GM19438 (cell line): ENCODE data around the gene SCYGR2.
"Not testable (repeated sequence)": the region's sequence is repeated elsewhere in the genome, so short reads cannot be mapped to it uniquely, and the experiment has no call there.

Experiments used
- ATAC-seq: cut with Tn5 transposase; IDR thresholded peaks from one replicate; pipeline ENCODE4 v1.9.1; 2021; ENCODE audit warnings: low read depth; ENCODE audit not compliant: unreplicated experiment

Gene SCYGR2, protein sequence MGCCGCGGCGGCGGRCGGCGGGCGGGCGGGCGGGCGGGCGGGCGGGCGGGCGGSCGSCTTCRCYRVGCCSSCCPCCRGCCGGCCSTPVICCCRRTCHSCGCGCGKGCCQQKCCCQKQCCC

DNA sequence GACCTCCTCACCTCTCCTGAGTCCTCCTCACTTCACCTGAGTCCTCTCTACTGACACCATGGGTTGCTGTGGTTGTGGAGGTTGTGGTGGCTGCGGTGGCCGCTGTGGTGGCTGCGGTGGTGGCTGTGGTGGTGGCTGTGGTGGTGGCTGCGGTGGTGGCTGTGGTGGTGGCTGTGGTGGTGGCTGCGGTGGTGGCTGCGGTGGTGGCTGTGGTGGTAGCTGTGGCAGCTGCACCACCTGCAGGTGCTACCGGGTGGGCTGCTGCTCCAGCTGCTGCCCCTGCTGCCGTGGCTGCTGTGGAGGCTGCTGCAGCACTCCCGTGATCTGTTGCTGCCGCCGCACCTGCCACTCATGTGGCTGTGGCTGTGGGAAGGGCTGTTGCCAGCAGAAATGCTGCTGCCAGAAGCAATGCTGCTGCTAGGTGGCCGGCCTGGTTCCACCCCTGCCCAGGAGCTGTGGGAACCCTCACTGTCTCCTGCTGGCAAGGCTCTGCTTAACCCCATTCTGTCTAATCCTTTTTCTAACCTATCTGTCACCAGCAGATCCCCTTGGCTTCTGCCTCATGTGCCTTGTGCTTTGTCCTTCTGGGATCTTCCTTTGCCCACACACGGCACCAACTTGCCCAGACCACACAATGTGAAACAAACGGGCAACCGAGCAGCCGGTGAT lies at the start of gene SCYGR2:
Gene SCYGR2, plus strand, starts transcription at position 59 of the 669 bp plus-strand sequence. Its CDS starts 0 bp downstream, at position 59.
- not testable (repeated sequence) for ATAC-seq

DNA sequence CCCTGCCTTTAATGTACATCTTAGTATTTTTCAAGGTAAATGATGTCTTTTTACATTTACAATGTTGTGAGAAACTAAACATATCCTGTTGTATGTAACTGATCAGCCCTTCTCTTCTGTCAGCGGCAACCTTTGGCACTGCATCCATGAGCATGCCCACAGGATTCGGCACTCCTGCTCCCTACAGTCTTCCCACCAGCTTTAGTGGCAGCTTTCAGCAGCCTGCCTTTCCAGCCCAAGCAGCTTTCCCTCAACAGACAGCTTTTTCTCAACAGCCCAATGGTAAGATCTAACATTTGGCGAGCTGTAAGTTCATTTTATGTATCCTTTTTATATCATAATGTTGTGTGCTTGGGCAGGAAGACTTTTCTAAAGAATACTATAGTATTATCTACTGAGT lies 46.9 kb upstream of the SCYGR2 start:
- no peak for ATAC-seq

DNA sequence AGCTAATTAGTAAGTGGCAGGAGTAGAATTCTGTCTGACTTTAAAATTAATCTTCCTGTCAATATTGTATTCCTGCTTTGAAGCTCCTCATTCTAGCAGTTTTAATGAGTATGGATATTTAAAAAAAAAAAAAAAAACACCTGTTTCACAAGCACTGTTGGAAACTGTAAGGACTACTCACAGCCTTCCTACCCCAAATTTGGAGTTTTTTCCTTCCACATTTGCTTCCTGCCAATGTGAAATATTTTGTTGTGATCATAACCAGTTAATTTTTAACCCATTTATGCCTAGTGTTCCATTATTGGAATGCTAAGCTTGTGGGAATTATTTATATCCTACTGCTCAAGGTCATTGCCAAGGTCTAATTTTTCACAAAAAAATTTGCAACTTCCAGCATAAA lies 36.1 kb upstream of the SCYGR2 start:
- no peak for ATAC-seq

DNA sequence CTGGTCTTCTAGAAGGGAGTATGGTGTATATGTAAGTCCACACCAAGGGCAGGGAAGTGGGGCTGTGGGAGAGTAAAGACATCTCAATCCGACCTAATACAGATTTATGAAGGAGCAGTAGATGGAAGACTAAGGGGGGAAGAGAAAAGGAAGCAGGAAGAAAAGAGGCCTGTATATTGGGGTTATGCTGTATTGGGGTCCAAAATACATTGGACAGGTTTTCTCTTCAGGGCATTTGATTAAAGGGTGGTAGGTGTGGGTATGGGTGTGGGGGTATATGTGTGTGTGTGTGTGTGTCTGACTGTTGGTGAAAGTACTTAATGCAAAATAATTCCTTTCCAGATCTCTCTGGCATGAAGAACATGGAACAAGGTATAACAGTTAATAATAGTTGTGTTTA lies 33.6 kb upstream of the SCYGR2 start:
- ATAC-seq: no peak

DNA sequence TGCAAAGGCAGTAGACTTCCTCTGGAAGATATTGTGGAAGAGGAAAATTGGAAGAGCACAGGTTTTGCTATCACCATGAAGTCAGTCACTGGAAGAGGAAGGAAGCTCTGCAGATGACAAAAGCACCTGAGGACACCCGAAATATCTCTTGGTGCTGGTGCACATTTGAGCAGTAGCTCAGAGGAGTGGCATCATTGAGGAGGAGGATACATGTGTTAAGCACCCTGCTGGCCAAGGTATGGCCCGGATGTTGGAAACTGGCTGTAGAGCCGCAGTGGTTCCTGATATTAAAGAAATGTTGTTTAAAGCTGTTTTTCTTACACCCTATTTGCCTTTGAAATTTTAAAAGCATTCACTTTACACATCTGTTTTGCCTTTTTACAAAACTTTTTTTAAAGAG lies 32.7 kb upstream of the SCYGR2 start:
- ATAC-seq: no peak

DNA sequence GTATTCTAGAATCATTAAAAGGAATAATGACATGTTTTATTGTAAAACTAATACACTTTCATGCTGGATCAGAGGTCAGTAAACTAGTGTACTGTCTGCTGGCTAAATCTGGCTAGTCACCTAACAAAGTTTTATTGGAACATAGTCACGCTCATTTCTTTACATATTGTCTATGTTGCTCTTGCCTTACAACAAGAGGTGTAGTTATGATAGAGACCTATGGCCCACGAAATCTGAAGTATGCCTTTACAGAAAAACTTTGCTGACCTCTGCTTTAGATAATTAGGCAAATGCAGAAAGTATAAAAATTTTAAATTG lies 29.9 kb upstream of the SCYGR2 start:
- ATAC-seq: no peak

DNA sequence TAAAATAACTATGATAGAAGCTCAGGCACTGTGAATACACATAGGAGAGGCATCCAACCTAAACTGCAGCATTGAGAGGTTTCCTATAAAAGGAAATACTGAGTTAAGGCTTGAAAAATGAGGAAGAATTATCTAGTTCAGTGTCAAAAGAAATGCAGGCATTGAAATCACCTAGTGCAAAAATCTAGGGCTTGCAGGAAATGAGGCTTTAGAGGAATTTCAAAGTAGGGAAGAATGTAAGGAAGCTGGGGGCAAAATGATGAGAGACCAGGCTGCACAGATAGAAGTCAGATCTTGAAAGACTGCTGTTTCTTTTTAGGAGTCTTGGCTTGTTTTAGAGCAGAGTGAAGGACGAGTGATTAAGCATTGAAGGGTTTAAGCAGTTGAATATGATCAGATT lies 28.1 kb upstream of the SCYGR2 start:
- ATAC-seq: no peak

DNA sequence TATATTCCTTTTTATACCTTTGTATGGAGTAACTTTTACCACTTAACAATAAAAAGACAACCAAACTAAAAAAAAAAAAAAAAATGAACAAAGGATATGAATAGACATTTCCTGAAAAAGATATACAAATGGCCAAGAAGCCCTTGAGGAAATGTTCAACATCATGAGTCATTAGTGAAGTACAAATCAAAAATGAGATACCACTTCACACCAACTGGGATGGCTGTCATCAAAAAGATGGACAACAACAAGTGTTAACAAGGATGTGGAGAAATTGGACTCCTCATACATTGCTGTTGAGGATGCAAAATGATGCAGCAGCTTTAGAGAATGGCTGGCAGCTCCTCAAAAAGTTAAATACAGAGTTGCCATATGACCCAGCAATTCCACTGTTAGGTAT lies 22.6 kb upstream of the SCYGR2 start:
- ATAC-seq: no peak

DNA sequence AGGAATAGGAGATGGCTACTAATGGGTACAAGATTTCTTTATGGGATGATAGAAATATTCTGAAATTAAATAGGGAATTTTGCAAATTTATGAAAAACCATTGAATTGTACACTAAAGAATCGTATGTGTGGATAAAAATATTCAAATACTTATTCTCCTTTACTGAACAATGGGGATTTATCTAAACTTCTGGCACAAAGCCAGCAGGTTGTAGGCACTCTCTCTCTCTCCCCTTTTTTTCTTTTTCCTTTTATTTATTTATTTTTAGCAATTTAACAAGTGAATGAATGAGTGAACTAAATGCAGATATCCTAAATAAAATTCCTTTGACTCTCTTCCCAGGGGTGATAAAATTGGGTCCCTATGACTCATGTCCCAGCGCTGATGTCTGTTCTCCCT lies 21.9 kb upstream of the SCYGR2 start:
- no peak for ATAC-seq

DNA sequence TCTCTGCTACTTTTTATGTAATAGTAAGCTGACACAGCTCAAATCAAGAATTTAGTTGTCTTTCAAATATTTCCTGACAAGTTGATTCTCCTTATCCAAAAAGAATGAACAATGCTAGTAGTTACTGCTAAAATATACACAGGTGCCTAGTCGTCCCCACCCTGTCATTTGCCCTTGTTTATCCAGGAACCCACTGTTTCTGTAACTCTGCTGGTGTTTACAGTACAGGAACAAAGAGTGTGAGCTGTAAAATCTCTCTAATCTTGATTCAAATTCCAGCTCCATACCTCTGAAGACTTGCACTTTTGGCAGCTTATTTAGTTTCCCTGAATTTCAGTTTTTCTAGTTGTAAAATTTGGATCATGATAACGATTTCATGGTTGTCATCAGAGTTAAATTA lies 21.1 kb upstream of the SCYGR2 start:
- ATAC-seq: no peak

DNA sequence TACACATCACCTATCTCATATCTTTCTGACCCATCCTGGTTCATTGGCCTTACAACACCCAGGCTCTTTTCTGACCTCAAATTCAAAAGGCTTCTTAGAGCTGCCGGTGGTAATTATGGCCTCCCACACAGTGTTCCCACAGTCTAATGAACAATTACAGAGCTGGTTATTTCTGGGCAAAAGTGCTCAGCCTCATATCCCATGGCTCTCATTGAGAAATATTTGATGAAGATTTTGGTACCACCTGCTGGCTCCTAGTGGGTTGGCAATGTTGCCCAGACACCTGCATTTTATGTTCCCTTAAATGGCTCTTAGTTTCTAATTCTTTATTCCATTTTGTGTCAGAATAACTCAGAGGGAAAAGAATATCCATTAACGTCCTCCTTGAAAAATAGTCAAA lies 20.1 kb upstream of the SCYGR2 start:
- no peak for ATAC-seq

DNA sequence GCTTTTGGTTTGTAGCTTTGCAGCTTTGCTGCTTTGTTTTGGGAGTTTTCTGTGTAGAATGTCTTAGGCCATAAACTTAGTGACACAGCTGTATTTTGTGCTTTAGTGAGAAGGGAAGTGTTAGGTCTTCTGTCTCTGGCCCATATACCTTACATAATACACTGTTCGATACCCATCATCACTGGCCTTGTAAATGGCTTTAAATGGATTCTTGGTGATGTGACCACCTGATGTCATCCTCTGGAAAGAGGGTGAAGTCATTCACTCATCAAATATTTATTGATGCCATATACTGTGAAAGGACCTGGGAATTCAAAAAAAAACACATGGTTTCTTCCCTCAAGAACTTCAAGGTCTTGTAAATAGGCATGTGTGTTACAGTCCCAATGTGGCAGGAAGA lies 18.9 kb upstream of the SCYGR2 start:
- no peak for ATAC-seq

DNA sequence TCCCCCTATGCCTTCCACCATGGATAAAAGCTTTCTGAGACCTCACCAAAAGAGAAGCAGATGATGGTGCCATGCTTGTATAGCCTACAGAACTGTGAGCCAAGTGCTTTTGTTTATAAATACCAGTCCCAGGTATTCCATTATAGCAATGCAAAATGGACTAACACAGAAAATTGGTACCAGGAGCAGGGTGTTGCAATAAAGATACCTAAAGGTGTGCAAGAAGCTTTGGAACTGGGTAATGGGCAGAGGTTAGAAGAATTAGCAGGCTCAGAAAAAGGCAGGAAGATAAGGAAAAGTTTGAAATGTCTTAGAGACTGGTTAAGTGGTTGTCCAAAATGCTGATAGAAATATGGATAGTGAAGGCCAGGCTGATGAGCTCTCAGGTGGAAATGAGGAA lies 16.3 kb upstream of the SCYGR2 start:
- no peak for ATAC-seq

DNA sequence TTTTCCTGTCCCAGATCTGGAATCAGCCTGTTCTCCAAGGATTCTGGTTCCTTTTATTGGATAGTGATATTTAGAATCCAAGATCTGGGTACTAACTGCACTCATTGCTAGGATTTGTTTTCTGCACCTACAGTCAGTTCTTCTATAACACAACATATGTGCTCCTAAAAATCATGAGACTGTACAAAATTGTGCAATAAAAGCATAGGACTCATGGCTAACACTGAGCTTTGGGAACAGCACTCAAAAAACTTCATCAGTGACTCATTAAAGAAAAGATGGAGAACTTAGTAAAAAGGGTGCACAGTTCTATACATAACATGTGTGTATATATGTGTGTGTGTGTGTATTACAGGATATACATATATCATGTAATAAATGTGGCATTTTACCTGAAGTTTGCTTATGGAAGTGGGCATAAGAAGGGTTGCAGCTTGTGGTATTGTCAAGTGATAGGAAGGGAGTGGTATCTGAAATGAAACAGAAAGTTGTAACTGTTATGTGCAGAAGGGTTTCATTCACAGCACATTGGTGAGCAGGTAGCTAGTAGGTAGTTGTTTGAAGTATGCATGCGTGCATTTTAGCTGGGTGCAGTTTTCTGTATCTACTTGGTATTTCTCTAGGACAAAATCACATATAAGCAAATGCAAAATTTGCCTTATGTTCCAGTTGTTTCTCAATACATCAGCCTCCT lies 5.9 kb upstream of the SCYGR2 start:
- ATAC-seq: no peak

DNA sequence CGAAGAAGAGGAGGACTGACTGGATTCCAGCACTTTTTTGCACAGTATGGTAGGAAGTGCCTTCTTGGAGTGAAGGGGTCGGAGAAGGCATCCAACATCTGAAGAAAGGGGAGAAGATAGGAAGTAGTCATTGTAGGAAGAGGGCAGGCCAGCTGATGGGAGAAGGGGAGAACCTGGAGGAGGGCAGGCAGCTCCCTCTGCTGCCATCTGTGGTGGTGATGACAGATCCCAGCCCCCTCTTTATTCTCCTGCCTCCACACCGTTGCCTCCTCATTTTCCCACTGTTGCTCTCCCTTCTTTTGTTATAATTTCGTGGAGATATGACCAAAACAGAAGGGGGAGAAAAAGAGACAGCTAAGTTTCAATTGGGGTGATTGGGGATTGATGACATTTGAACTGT lies 2.9 kb upstream of the SCYGR2 start:
- no peak for ATAC-seq

DNA sequence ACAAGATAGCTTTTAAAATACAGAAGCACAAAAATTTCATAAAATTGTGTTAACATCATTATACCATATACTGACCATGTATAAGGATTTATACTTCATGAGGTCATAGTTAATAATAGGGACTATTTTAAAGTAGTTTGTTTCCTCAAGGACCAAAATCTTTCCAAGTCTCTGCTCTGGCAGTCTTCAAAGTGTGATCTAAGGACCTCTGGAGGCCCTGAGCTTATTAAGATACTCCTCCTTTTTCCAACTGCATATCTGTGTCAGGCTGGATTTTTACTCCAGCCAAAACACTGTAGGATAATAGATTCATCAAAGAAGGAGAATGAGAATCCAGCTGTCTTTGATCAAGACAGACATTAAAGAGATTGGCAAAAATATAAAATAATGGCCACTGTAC lies 1.7 kb upstream of the SCYGR2 start:
- ATAC-seq: no peak

DNA sequence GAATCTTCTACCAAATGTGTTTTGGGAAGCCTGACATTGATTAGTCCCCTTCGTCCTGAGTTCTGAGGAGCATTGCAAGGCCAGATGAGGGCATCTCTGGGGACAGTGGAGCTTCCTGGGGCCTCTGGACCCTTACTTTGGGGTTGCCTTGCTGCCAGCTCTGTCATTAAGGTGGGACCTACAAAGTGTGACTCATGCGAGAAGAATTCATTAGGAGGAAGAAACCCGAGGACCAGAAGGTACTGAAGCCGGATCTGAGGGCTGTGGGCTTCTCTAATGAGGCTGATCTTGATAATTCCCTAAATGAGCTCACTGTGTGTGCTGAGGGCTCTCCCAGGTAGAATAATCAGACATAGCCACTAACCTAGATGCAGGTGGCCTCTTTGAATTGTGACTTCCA lies 695 bp upstream of the SCYGR2 start:
- no peak for ATAC-seq

DNA sequence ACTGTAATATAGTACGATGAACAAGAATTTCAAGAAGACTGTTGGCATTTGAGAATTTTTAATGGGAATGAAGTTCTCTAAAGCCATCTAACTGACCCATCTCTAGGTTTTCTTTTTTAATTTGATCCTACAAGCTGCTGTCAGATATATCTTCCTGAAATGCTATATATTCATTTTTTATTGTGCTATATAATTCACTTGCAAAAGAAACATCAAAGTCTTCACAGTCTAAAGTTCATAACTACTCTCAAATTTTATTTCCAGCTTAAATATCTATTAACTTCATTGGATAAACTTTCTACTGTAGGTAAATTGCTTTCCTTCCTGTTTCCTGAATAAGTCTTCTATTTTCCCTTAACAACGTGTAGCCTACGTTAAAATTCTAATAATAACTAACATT lies 3.7 kb downstream of the SCYGR2 start:
- ATAC-seq: no peak

DNA sequence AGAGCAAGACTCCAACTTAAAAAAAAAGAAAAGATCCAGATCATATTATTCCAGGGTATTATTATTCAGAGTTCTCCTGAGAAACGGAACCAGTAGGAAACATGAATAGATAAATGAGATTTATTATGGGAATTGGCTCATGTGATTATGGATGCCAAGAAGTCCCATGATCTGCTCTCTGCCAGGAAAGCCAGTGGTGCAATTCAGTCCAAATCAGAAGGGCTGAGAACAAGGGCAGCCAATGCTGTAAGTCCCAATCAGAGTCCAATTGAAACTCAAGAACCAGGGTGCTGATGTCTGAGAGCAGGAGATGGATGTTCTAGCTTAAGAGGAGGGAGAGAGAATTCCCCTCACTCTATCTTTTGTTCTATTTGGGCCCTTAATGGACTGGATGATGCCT lies 7.8 kb downstream of the SCYGR2 start:
- no peak for ATAC-seq

DNA sequence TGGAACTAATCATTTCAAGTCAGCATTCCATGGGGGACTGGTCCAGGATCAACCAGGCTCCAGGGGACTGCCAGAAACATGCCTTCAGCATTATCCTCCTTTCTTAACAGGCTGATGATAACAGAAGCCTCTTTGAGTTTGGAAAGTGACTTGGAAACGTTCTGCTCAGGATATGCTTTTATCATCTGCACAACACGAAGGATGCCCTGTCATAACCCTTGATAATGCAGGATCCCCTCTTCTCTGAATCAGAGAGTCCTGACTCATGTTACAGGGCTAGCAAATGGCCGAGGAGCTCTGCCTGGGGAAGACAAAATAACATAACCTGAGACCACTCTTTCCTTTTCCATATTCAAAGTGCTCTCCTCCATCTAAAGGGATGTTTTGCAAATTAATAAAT lies 9.2 kb downstream of the SCYGR2 start:
- ATAC-seq: no peak

DNA sequence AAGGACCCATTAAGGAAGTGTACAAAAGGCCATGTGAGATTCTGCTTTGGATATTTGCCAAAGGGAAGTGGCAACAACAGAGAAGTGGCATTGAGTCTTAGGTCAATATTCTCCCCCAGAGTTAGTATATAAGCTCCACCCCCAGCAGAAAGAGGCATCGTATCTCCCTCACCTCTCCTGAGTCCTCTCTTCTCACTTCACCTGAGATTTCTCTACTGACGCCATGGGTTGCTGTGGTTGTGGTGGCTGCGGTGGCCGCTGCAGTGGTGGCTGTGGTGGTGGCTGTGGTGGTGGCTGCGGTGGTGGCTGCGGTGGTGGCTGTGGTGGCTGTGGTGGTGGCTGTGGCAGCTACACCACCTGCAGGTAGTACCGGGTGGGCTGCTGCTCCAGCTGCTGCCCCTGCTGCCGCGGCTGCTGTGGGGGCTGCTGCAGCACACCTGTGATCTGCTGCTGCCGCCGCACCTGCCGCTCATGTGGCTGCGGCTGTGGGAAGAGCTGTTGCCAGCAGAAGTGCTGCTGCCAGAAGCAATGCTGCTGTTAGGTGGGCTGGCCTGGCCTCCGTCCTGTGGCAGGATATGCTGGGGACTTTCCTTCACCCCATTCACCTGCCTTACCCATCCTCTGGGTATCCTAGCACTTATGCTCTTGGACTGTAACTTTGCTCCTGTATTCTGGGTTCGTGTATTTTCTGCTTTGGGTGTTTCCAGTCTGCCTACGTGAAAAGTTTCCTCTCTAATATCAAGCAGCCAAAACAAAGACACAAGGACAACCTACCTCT lies 10.1 kb downstream of the SCYGR2 start:
- ATAC-seq: peak; percentile 69

DNA sequence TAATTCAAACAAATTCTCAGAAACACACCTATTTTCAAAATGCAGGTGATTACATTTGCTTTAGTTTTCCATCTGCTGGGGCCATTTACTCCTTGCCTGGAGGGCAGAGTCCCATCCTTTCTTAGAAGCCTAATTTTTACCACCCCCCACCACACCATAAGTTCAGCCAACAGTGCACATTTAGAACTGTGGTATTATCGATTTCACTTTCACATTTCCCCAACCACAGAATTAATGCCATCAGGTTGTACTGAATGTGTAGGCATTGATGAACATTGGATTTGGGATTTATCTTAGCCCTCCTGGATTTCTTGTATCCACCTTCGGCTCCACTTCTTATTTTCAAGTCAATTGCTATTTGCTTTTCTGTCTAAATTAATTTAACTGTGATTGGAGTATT lies 11.4 kb downstream of the SCYGR2 start:
- no peak for ATAC-seq
